Raji (cell line): ENCODE measurements around the gene COL4A2.

Experiments
- POLR2A ChIP-seq: IDR thresholded peaks from 2 replicates; pipeline ENCODE4 v1.6.1; 2011; ENCODE audit warnings: low read depth, low read length, control low read depth; ENCODE audit not compliant: insufficient read depth

Gene COL4A2

DNA sequence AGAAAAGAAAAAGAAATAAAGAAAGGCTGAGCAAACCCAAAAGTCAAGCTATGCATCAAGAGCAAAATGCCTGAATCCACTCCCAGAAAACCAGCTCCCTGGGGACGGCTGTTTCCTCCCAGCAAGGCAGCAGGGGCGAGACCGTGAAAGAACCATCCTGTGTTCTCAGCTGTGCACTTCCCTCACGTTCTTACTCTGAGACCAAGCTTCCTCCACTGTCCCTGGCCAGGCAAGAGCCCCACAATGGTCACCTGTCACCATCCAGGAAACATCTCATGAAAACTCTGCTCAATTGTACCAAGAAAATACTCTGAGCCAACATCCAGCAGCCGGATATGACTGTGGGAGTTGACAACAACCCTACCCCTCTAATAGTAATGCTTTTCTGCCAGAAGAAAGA lies 231.5 kb downstream of the COL4A2 start:
- TF ChIP-seq POLR2A: no peak

DNA sequence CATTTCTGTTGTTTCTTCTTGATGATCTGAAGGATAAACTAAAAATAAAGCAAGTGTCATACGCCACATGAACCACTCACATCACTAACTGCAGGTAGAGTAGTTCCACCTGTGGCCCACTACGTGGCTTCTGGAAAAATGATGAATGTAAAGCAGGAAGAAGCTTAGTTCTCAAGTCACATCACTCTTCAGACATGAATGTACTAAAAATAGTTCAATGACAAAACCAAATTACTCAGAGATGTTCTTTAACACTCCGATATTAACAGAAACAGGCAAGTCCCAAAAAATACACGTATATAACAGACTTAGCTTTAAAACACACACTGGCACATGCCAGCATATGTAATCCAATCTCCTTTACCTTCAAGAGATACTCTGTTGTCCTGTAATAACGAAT lies 232.8 kb downstream of the COL4A2 start:
- TF ChIP-seq POLR2A: no peak

DNA sequence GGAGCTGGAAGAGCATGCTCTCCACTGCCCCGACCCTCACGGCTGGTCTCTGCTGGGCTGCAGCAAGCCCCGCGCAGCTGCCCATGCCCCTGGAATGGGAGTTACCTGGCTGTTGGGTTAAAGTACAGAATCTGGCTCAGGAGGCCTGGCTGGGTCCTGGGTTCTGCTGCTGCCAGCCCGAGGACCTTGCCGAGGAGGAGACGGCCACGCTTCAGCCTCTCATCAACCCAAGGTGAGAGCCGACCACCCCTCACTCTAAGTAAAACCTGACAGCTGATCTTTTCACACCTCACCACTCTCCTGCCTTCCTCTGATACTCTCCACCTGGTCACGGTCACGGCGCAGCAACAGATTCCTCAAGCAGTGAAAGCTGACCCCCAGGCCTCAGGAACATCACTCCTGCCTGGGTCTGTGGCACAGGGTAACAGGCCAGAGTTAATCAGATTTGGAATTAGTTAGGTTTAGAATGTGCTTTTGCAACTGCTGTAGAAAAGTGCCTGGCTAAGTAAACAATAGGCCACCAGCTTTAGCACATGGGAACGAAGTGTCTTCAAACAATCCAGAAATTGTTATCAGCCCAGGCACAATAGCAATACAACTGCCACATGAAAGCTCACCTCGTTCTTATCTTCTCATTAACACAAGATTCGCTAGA lies 233.9 kb downstream of the COL4A2 start:
- TF ChIP-seq POLR2A: no peak

DNA sequence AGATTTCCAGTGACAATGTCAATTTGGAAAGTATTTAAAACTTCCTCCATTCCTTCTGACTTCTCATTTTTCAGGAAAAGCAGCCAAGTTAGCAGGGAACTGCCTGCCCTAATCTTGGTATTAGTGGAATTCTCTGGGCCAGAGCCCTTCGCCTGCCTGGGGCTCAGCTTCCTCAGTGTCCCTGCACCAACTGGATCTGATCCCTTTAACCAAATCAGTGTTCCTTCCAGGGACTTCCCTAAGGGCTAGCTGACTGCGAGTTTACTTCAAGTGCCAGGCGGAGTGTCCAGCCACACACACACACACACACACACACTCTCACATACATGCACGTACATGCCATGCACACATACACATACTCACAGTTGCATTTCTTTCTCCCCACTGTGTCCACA lies 234.4 kb downstream of the COL4A2 start:
- no peak for TF ChIP-seq POLR2A

DNA sequence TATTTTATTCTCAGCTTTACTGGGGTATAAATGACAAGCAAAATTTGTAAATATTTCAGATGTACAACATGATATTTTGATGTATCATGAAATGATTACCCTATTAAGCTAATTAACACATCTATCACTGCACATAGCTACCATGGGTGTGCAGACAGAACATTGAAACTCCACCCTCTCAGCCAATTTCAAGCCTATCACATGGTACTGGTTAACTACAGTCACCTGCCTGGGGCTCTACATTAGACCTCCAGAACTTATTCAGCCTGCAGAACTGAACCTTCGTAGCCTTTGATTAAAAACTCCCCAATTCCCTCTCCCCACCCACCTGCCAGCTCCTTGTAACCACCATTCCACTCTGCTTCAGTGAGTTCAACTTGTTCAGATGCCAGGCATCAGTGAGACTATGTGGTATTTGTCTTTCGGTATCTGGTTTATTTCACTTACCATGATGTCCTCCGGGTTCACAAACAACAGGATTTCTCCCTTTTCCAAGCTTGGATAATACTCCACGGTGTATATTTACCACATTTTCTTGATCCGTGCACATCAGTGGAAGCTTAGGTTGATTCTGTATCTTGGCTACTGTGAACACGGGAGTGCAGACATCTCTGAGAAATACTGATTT lies 235.2 kb downstream of the COL4A2 start:
- no peak for TF ChIP-seq POLR2A

DNA sequence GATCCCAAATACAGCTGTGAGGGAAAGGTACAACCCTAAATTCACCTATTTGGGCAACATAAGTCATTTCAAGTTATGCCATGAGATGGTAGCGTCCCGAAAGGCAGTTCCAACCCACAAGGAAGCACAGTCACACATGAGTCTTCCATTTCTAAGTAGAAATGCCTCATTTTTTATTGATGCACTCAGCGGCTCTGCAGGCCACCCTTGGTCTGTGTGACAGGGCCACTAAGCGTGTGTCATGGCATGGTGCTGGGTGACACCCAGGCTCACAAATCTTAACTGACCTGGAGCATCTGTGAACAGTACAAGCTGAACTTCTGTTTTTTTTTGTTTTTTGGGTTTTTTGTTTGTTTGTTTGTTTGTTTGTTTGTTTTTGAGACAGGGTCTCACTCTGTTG lies 239.3 kb downstream of the COL4A2 start:
- TF ChIP-seq POLR2A: no peak

DNA sequence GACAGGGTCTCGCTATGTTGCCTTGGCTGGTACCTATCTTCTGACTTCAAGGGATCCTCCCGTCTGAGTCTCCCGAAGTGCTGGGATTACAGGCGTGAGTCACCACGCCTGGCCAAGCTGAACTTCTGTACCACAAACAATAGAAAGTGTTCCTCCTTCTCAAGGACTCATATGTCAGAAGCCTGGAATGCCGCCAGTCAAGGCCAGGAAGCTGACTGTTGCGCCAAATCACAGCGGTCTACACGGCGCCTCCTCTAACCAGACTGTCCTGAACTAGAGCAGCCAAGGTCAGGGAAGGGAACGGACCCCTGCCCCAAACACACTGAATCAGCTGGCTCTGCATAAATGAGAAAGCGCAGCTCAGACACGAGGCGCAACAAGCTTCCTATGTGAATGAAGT lies 239.8 kb downstream of the COL4A2 start:
- no peak for TF ChIP-seq POLR2A

DNA sequence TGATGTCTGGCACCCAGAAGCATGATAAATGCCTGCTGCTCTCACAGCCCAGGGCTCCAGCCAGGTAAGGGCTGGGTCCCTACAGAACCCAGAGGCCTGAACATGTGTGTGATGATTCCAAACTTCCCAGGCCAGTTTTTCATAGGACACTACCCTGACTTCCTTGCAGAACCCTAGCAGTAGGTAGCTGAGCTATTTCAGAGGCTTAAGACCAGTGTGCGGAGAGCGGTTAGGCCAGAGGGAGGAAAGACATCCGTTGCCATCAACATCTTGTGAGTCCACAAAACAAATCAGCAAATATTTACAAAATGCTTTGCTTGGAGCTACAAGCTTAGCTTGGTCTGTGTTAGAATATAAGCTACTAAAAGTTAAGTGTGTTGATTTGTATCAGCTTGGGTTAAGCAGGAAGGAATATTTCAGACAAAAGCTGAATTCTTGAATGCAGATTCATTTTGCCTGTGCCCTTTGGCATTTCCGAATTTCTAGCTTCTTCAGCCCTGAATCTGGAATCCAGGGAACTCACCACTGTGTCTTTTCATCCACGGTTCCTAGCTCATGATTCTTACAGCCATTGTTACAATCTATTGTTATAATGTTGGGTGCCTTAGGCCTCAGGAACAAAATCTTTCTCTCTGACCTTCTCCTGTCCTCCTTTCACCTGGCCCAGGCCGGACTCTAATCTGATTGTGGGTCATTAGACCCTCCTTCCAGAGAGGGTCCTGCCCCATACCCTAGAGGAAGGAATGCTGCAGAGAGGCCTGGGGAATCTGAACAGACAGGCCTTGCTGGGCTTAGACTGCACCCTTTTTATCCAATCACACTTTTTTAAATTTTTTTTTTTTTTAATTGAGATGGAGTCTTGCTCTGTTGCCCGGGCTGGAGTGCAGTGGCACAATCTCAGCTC lies 242.1 kb downstream of the COL4A2 start:
- TF ChIP-seq POLR2A: no peak

DNA sequence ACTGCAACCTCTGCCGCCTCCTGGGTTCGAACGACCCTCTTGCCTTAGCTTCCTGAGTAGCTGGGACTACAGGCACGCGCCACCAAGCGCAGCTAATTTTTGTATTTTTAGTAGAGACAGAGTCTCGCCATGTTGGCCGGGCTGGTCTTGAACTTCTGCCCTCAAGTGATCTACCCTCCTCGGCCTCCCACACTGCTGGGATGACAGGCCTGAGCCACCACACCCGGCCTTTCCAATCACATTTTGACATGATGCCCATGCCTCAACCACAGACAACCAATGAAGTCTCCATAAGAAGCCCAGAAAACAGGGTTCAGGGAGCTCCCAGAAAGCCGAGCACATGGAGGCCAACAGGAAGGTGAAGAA lies 242.7 kb downstream of the COL4A2 start:
- TF ChIP-seq POLR2A: no peak

DNA sequence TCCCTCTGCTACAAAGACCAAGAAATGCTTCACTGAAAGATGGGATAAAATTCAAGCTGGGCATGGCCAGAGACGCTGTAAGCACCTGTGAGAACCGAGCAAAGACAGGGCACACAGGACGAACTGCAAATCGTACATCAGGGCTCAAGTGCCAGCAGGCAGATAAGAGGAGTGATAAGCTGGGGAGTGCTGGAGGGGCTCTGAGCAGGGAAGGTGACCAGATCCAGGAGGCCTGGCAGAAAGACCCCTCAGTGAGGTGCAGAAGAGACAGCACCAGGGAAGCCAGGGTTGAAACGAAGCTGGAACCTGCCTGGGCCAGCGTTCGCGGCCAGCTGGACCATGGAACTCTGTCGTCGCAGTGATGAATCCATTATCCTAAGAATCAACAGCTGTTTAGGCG lies 244.2 kb downstream of the COL4A2 start:
- no peak for TF ChIP-seq POLR2A

DNA sequence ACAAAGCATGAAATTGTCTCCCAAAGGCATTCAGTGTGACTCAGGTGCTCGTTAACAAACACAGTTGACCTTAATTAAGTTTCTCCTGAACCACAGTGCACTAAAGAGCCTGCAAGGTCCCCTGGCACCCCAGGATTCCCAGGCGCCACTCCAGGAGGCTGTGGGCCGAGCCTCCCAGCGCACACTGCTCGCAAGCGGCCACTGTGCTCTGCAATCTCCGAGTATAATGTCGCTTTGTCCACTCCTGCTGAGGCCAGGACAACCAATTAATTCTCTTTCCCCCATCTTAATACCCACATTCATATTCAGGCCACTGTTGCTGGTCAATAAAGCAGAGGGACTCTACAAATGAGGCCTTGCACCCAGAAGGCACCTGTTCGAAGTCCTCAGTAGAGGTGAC lies 245.7 kb downstream of the COL4A2 start:
- TF ChIP-seq POLR2A: no peak

DNA sequence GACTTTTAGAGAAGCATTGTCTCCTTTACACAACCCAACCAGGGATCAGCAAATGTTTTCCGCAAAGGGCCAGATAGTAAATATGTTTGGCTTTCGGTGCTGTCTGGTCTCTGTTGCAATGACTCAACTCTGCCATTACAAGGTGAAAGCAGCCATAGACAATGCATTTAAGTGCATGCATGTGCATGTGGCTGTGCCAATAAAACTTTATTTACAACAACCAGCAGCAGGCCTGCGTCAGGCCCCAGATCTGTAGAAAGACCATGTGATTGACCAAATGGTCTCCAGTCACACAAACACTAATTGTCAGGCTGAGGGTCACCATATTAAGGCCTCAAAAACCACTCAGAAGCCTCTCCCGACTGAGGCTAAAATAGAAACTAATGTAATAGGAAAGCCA lies 246.3 kb downstream of the COL4A2 start:
- no peak for TF ChIP-seq POLR2A

DNA sequence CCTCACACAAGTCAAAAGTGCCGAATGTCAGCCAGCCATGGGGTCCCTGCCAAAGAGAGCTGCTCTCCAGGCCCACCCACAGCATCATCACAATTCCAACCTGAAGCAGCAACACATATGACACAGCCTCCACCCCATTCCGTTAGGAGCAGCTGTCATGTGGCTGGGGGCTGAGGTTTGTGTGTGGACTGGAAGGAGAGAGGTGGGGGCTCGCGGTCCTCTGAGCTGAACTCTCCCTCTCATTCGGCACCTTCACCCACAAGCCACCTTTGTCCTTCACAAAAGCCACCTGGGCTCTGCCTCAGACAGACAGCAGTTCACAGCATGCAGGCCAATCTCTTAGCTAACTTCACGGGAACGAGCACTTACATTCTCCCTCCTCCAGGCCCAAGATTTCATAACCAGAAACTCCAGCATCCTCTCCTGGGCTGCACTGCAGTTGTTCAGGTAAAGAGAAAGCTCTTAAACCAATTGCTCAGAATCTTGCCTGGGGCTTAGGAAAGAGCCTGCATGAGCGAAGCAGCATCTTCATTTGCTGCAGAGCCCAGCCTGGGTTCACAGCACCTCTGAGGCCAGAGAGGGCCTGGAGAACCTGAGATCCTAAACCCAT lies 247.2 kb downstream of the COL4A2 start:
- no peak for TF ChIP-seq POLR2A

DNA sequence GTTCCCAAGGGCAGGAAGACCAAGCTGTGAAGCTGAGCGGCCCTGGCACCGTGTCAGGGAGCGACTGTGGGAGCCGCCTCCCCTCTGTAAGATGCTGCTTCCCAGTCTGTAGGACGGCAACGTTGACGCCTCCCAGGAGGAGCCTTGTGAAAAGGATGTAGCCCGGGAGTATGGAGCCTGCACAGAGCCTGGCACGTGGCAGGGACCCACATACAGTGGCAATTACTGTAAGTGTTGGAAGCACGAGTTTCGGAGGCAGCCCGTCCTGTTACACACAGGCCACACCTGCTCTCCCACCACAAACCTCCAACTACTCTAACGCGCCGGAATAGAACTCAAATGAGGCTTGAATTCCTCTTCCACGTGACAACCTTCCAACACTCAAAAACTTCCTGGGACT lies 247.9 kb downstream of the COL4A2 start:
- no peak for TF ChIP-seq POLR2A

DNA sequence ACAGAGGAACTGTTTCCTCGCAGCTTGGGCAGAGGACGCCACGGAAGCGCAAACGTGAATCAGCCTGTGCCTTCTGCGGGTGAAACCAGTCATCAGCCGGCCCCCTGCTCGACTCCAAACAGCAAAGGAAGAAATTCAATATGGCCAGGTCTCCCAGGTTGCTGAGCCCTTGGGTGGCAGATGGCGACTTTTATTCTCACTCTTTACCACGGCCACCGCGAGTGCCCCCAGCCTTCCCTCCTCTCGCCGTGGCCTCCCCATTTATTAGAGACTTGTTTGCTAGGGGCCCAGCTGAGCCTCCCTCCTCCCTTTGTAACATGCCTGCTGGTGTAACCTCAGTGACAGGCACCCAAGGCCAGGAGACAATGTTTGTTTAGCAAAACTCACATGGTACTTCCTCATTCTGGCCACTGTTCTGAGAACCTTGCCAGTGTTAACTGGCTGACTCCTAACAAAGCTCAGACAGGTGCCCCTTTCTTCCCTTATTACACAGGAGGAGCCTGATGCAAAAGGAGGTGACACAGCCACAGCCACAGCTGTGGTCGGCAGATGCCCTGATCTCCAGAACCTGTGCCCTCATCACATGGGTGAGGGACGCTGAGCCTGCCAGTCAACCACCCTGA lies 248.6 kb downstream of the COL4A2 start:
- no peak for TF ChIP-seq POLR2A
